HepG2 (cell line): Measurements from ENCODE around the gene KDM5B. TPM values are rescaled to one million over a fixed set of nuclear protein-coding genes. Genes with fewer than 3 reads are reported as not detected.

ENCODE experiments used
- ATAC-seq: fragments of 200-7000 bp; cut with Tn5 transposase; 3 replicates; pipeline ENCODE4 v1.9.1; 2020; ENCODE audit warnings: mild to moderate bottlenecking, moderate library complexity
- BruUV-seq: library from RNA; stranded (reverse); fragments of 400-500 nt; replicated peaks from 2 replicates; lab custom pipeline; 2021; lab: Mats Ljungman, UMichigan
- CTCF ChIA-PET: fragments of 300-600 bp; formaldehyde crosslinking; extraction: SDS; loops from one replicate; lab custom pipeline; 2021; ENCODE audit warnings: low total read pairs, inconsistent platforms, low intra/inter-chr PET ratio; lab: Yijun Ruan, JAX
- POLR2A ChIA-PET: fragments of 350-600 bp; sonication (Branson Sonifier 250); formaldehyde crosslinking; loops from one replicate; lab custom pipeline; 2020; ENCODE audit warnings: antibody characterized with exemption, inconsistent platforms; lab: Yijun Ruan, JAX
- DNase-seq: peaks from one replicate; pipeline ENCODE4 v3.0.0-alpha.2; 2015; ENCODE audit warnings: low spot score
- FAIRE-seq: peaks from 3 replicates; lab custom pipeline; 2011; peaks lifted over from hg19 to GRCh38; lab: Jason Lieb, UNC
- H2AFZ ChIP-seq: one replicate; pipeline ENCODE4 v1.6.1; 2011; ENCODE audit warnings: low read length, inconsistent platforms
- H3K27ac ChIP-seq: fragments of 300-600 bp; 3 replicates; pipeline ENCODE4 v1.8.0; 2011; ENCODE audit warnings: mixed run types, mild to moderate bottlenecking, mixed read lengths, low read length, inconsistent platforms; ENCODE audit not compliant: insufficient read depth; ENCODE audit errors: extremely low read length
- H3K27me3 ChIP-seq, 2 experiments: fragments of 200-600 bp in 1 of 2; 2 replicates in 1 of 2; 3 replicates in 1 of 2; pipeline versions ENCODE4 v1.6.0 to v1.8.0; 2011; ENCODE audit warnings: low read length in 2 of 2, mild to moderate bottlenecking in 2 of 2, moderate library complexity in 2 of 2, inconsistent platforms in 1 of 2; ENCODE audit not compliant: insufficient read depth in 2 of 2, control insufficient read depth in 1 of 2
- H3K36me3 ChIP-seq, 2 experiments: fragments of 200-600 bp in 1 of 2; replicated peaks in 1 of 2; 2 replicates in 1 of 2; 3 replicates in 1 of 2; pipeline versions ENCODE4 v1.5.1 to v1.8.0; 2011; ENCODE audit warnings: low read length in 2 of 2, inconsistent platforms in 1 of 2; ENCODE audit not compliant: insufficient read depth in 2 of 2, control insufficient read depth in 1 of 2
- H3K4me1 ChIP-seq: 2 replicates; pipeline ENCODE4 v1.5.1; 2012; ENCODE audit warnings: low read length, inconsistent platforms; ENCODE audit not compliant: insufficient read depth
- H3K4me2 ChIP-seq: 2 replicates; pipeline ENCODE4 v1.6.0; 2011; ENCODE audit warnings: low read depth, low read length, inconsistent platforms
- H3K4me3 ChIP-seq, 3 experiments: fragments of 200-600 bp in 1 of 3; sonication (generic), shearing (Covaris generic) in 1 of 3; replicated peaks in 1 of 3; 2 replicates each; pipeline ENCODE4 v1.5.1; 2011 to 2016; ENCODE audit warnings: low read length in 3 of 3, inconsistent platforms in 2 of 3, low read depth in 2 of 3, mild to moderate bottlenecking in 2 of 3, control low read depth in 1 of 3, mixed read lengths in 1 of 3; ENCODE audit not compliant: insufficient read depth in 1 of 3
- H3K79me2 ChIP-seq: one replicate; pipeline ENCODE4 v1.6.1; 2011; ENCODE audit warnings: low read length, inconsistent platforms; ENCODE audit not compliant: insufficient read depth
- H3K9ac ChIP-seq: 2 replicates; pipeline ENCODE4 v1.6.0; 2011; ENCODE audit warnings: mild to moderate bottlenecking, low read depth, low read length, inconsistent platforms; ENCODE audit not compliant: insufficient read depth
- H3K9me3 ChIP-seq: 2 replicates; pipeline ENCODE4 v1.5.1; 2012; ENCODE audit warnings: mild to moderate bottlenecking, low read length
- H4K20me1 ChIP-seq: 2 replicates; pipeline ENCODE4 v1.6.0; 2011; ENCODE audit warnings: inconsistent platforms, mild to moderate bottlenecking, low read length, moderate library complexity; ENCODE audit not compliant: insufficient read depth
- ASH2L ChIP-seq: fragments of 300-600, 200-600 bp; sonication (generic); IDR thresholded peaks from 2 replicates; pipeline ENCODE4 v1.7.0; 2017; ENCODE audit warnings: low read depth, mild to moderate bottlenecking, moderate library complexity, mixed read lengths, low read length; ENCODE audit not compliant: insufficient read length
- HIVEP1 ChIP-seq: sonication (generic); formaldehyde crosslinking; IDR thresholded peaks from 2 replicates; pipeline ENCODE4 v1.4.0; 2020; ENCODE audit warnings: mild to moderate bottlenecking, missing genetic modification reagents
- KDM2A ChIP-seq: sonication (generic); formaldehyde crosslinking; IDR thresholded peaks from 2 replicates; pipeline ENCODE4 v1.4.0; 2020; ENCODE audit warnings: low read depth, missing genetic modification reagents, borderline replicate concordance
- NBN ChIP-seq: fragments of 450-650 bp; conservative IDR thresholded peaks from 2 replicates; pipeline ENCODE4 v1.6.1; 2017
- RBM22 ChIP-seq: fragments of 200-400 bp; formaldehyde crosslinking; optimal IDR thresholded peaks from 2 replicates; pipeline ENCODE3; 2017; ENCODE audit warnings: mild to moderate bottlenecking, low read length, moderate library complexity
- SMAD3 ChIP-seq: sonication (generic); formaldehyde crosslinking; IDR thresholded peaks from 2 replicates; pipeline ENCODE4 v1.4.0; 2020; ENCODE audit warnings: missing genetic modification reagents
- SP140L ChIP-seq: sonication (generic); formaldehyde crosslinking; IDR thresholded peaks from 2 replicates; pipeline ENCODE4 v1.4.0; 2020; ENCODE audit warnings: missing genetic modification reagents, borderline replicate concordance
- SP5 ChIP-seq: IDR thresholded peaks from 2 replicates; pipeline ENCODE4 v1.6.1; 2016; ENCODE audit warnings: low read depth, borderline replicate concordance
- ZKSCAN1 ChIP-seq: fragments of 150-350 bp; IDR thresholded peaks from 2 replicates; pipeline ENCODE4 v1.6.1; 2014; ENCODE audit warnings: low read length
- ZNF101 ChIP-seq: sonication (generic); formaldehyde crosslinking; IDR thresholded peaks from 2 replicates; pipeline ENCODE4 v1.4.0; 2020; ENCODE audit warnings: mild to moderate bottlenecking, low read depth, missing genetic modification reagents, borderline replicate concordance
- ZNF224 ChIP-seq: sonication (generic); formaldehyde crosslinking; IDR thresholded peaks from 2 replicates; pipeline ENCODE4 v1.5.0; 2020; ENCODE audit warnings: mild to moderate bottlenecking, missing genetic modification reagents
- ZNF337 ChIP-seq: sonication (generic); formaldehyde crosslinking; IDR thresholded peaks from 2 replicates; pipeline ENCODE4 v1.5.1; 2020; ENCODE audit warnings: missing genetic modification reagents, low read depth, mild to moderate bottlenecking, borderline replicate concordance
- ZNF614 ChIP-seq: IDR thresholded peaks from 2 replicates; pipeline ENCODE4 v1.6.1; 2018; ENCODE audit warnings: missing biosample characterization, missing genetic modification reagents, inconsistent platforms, borderline replicate concordance
- ZNF746 ChIP-seq: sonication (generic); formaldehyde crosslinking; IDR thresholded peaks from 2 replicates; pipeline ENCODE4 v1.8.0; 2022; ENCODE audit warnings: mild to moderate bottlenecking, missing genetic modification reagents
- WGBS: methylation state at CpG from one replicate; pipeline ENCODE4 v1.1.6; 2017; ENCODE audit warnings: low lambda C conversion rate; 5-methylcytosine and 5-hydroxymethylcytosine counted together
- in situ Hi-C: cut with HindIII; loops from 2 replicates; pipeline ENCODE4 v1.10.0; 2017; ENCODE audit warnings: low pct_unique_long_range_greater_than_20kb; ENCODE audit not compliant: extremely low pct_ligation_motif_present
- intact Hi-C: fragments of 100-400 bp; cut with micrococcal nuclease; formaldehyde crosslinking; loops from one replicate; pipeline ENCODE4 v1.10.0; 2022; ENCODE audit not compliant: unreplicated experiment
- polyA plus RNA-seq, 8 experiments: library from polyadenylated mRNA; depleted of rRNA in 3 of 8; stranded (reverse) in 7 of 8; unstranded in 1 of 8; fragments of >200 nt; fragmentation: Illumina TruSeq in 4 of 8; extraction: Trizol in 4 of 8; gene quantifications; 2 replicates each; pipeline versions ENCODE4 v1.2.1 to v1.2.3, GENCODE V29; 2011 to 2016; ENCODE audit warnings: low read depth in 4 of 8, missing spikeins in 1 of 8, mixed read lengths in 1 of 8; ENCODE audit not compliant: insufficient read depth in 1 of 8
- total RNA-seq, 5 experiments: library from RNA; depleted of rRNA; stranded (reverse); fragments of >200 nt; fragmentation: Illumina TruSeq; extraction: Trizol; gene quantifications; 2 replicates each; pipeline ENCODE4 v1.2.3, GENCODE V29; 2016; ENCODE audit warnings: low read depth in 1 of 5

KDM5B gene
- total and polyA plus RNA-seq, 2 of the 13 experiments (the other 11 are each of a cell fraction or from before 2014, with no cell fraction given) = 34.2 to 35.4 TPM

DNA sequence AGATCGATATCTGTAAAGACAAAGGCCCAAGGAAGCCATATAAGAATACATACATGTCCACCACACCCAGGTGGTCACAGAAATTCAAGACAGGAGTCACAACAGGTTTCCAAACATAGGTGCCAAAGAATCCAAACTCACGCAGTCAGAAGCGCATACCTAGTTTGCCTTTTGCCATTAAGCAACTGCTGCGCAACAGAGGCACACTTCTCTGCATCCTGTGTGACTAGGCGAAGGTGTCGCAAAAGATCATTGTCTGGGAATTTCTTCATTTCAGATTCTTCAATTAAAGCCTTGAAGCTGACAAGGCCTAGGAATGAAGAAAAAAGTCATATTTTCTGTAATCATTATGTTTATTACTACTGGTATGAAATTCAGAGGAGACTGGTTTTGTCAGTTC lies 65.7 kb downstream of the KDM5B start:
- ATAC-seq (no peak), FAIRE-seq (no peak), DNase-seq (no peak)
- 99% methylated on average over 6 of the region's 6 CpGs for WGBS
- no peaks in the 10 kb centered on the region for H3K27me3 ChIP-seq
- H3K36me3 ChIP-seq = peaks cover 17 to 57% of the 10 kb centered on the region in 2 experiments
- TF ChIP-seq ZNF224 (CRISPR knock-in tag) = no peak
- TF ChIP-seq RBM22 = peak; percentile 21
- no peak for TF ChIP-seq ZNF337 (CRISPR knock-in tag)
- no peak for TF ChIP-seq SP5 (CRISPR knock-in tag)
- no peak overlapping the region for H3K4me2 ChIP-seq
- intact Hi-C loops = no loop called here
- no peak overlapping the region for H3K27ac ChIP-seq
- no peaks in the 10 kb centered on the region for H3K79me2 ChIP-seq
- ChIA-PET POLR2A (no interaction called here), CTCF (no interaction called here)
- no peaks in the 10 kb centered on the region for H4K20me1 ChIP-seq
- no TSS peak for BruUV-seq
- H3K4me1 ChIP-seq = no peaks in the 10 kb centered on the region
- no peak overlapping the region for H2AFZ ChIP-seq
- in situ Hi-C loops = no loop called here
- H3K4me3 ChIP-seq = no peak overlapping the region
- no peak overlapping the region for H3K9ac ChIP-seq
- H3K9me3 ChIP-seq = no peaks in the 10 kb centered on the region

DNA sequence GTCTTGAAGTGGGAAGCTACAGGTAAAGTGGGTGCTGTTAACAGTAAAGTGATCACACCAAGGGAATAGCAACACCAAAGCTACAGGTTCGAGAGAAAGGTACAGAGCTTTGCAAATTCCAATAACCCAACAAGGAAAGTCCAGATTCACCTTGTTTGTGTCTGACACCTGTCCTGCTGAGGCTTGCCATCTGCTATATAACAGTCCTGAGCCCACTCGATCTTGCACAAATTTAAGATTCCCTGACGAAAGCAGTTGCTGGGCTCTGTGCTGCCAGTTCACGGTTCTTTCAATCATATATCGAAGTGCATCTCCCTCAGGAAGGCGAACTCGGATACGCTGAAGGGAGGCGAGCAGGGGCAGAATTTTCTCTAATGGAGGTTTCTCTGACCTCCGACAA lies 75.0 kb downstream of the KDM5B start:
- ATAC-seq (no peak), FAIRE-seq (no peak), DNase-seq (no peak)
- Histone ChIP-seq H4K20me1 (no peaks in the 10 kb centered on the region), H3K9me3 (no peaks in the 10 kb centered on the region), H2AFZ (no peak overlapping the region), H3K79me2 (no peaks in the 10 kb centered on the region), H3K9ac (no peak overlapping the region), H3K36me3 (peaks cover 20 to 82% of the 10 kb centered on the region in 2 experiments), H3K27ac (no peak overlapping the region), H3K4me2 (no peak overlapping the region), H3K4me1 (no peaks in the 10 kb centered on the region), H3K4me3 (no peak overlapping the region), H3K27me3 (no peaks in the 10 kb centered on the region)
- ChIA-PET CTCF (no interaction called here), POLR2A (no interaction called here)
- BruUV-seq = no TSS peak
- intact Hi-C loops (no loop called here), in situ Hi-C loops (no loop called here)
- TF ChIP-seq ASH2L (no peak), HIVEP1 (no peak), ZNF614 (CRISPR knock-in tag) (no peak), NBN (no peak), SMAD3 (no peak), ZNF746 (CRISPR knock-in tag) (no peak), ZKSCAN1 (no peak), SP140L (CRISPR knock-in tag) (no peak), ZNF101 (CRISPR knock-in tag) (no peak), KDM2A (CRISPR knock-in tag) (no peak)
- WGBS = 97% methylated on average over 10 of the region's 10 CpGs
